ENCODE data around the gene SNRNP25.

The SNRNP25 gene

GRCh38 chr16:88613-89012 lies 35.0 kb downstream of the SNRNP25 start:
- no peak overlapping the region for H4K8ac ChIP-seq (ENCODE audit: low read depth, low read length)
- no peak overlapping the region for H2AFZ ChIP-seq (ENCODE audit: low read length)
- peak overlapping the region; percentile 2 for H3K9ac ChIP-seq (ENCODE audit: low read depth, low read length, poor library complexity)
- H3K23ac ChIP-seq (ENCODE audit: low read depth, low read length, poor library complexity), result peak overlapping the region; percentile 20
- H3K4me3 ChIP-seq (ENCODE audit: low read length in 2 of 2), result no peak overlapping the region
- H3K18ac ChIP-seq (ENCODE audit: low read length), result no peak overlapping the region
- H2BK5ac ChIP-seq (ENCODE audit: low read length), result peak overlapping the region; percentile 35
- DNase-seq (ENCODE audit: low spot score), result no peak
- H2BK120ac ChIP-seq (ENCODE audit: low read depth, low read length), result no peak overlapping the region
- peaks cover 0 to 1% of the 10 kb centered on the region in 2 donors for H3K9me3 ChIP-seq (replicated peaks in 1 of 2; ENCODE audit: control insufficient read depth in 2 of 2, insufficient read depth in 1 of 2, low read depth in 1 of 2, low read length in 2 of 2)
- H4K91ac ChIP-seq (ENCODE audit: low read depth, low read length, poor library complexity), result no peak overlapping the region
- no peak overlapping the region for H3K4me2 ChIP-seq (ENCODE audit: insufficient read depth, low read length, poor library complexity, severe bottlenecking)
- H3K79me1 ChIP-seq (ENCODE audit: low read depth, low read length), result peaks cover 4% of the 10 kb centered on the region
- H2AK5ac ChIP-seq (ENCODE audit: low read depth, low read length), result no peak overlapping the region
- no peaks in the 10 kb centered on the region for H3K4me1 ChIP-seq (ENCODE audit: control insufficient read depth in 2 of 2, insufficient read depth in 1 of 2, low read depth in 1 of 2, low read length in 2 of 2)
- no peak overlapping the region for H3K27ac ChIP-seq (replicated peaks; ENCODE audit: low read length)
- H3K36me3 ChIP-seq (replicated peaks in 1 of 2; ENCODE audit: control insufficient read depth in 2 of 2, insufficient read depth in 2 of 2, low read length in 2 of 2), result peaks cover 29 to 65% of the 10 kb centered on the region in 2 donors
- no peaks in the 10 kb centered on the region for H3K27me3 ChIP-seq (ENCODE audit: control insufficient read depth in 3 of 3, insufficient read depth in 3 of 3, low read depth in 1 of 3, low read length in 3 of 3)
- H3K14ac ChIP-seq (ENCODE audit: low read length), result no peak overlapping the region
- H2BK12ac ChIP-seq (ENCODE audit: low read length), result no peak overlapping the region
- WGBS, 2 donors (ENCODE audit: extremely low coverage in 2 of 2, insufficient read length in 2 of 2, insufficient replicate concordance in 1 of 2), result no CpG with 5 or more reads among the region's 14 CpGs
- H3K4ac ChIP-seq (ENCODE audit: low read length), result no peak overlapping the region
- no peak overlapping the region for H2BK15ac ChIP-seq (ENCODE audit: low read length)

DNA sequence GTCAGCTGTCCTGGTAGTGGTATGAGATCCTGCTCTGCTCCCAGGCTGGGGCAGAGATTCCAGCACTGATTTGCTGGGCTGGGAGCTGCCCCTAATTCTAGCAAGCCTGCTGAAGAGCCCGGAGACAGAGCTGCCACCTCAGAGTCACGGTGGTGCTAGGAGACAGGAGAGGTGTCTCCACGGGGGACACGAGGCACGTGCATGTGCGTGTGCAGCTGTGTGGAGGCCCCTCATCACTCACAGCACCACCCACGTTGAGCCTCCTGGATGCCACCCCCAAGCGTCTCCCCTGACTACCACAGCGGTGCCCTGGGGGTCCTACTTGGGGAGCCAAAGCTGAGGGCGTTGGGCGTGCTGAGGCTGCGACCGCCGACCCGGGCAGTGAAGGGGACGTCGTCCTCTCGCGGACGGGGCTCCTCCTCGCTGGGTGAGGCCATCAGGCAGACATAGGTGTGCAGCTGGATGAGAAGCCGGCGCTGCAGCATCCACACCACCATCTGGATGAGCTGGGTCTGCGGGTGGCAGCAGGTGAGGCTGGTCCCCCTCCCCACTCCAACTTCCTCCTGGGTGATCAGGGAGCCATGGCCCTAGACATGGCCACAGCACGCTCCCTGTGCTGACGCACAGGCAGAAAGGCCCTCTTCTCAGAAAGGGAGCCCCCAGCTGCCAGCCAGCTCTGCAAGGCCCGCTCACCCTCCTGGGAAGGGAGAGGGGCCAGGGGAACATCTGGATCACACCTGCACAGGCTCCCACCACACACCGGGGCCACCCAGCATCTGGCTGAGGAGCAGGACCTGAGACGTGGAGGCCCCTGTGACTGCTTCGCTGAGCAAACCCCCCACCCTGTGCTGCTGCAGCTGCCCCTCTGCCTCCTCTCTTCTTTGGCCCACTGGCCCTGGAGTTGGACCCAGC lies 36.0 kb downstream of the SNRNP25 start:
- Histone ChIP-seq H2BK15ac (ENCODE audit: low read length) (no peak overlapping the region), H3K4me2 (ENCODE audit: insufficient read depth, low read length, poor library complexity, severe bottlenecking) (no peak overlapping the region), H2AFZ (ENCODE audit: low read length) (no peak overlapping the region), H2AK5ac (ENCODE audit: low read depth, low read length) (no peak overlapping the region), H3K14ac (ENCODE audit: low read length) (peak overlapping the region; percentile 38), H3K9me3 (replicated peaks in 1 of 2; ENCODE audit: control insufficient read depth in 2 of 2, insufficient read depth in 1 of 2, low read depth in 1 of 2, low read length in 2 of 2) (peaks cover 0 to 1% of the 10 kb centered on the region in 2 donors), H2BK12ac (ENCODE audit: low read length) (no peak overlapping the region), H3K4me3 (ENCODE audit: low read length in 2 of 2) (no peak overlapping the region), H3K23ac (ENCODE audit: low read depth, low read length, poor library complexity) (peak overlapping the region; percentile 55), H3K36me3 (replicated peaks in 1 of 2; ENCODE audit: control insufficient read depth in 2 of 2, insufficient read depth in 2 of 2, low read length in 2 of 2) (peaks cover 25 to 55% of the 10 kb centered on the region in 2 donors), H3K18ac (ENCODE audit: low read length) (no peak overlapping the region), H3K9ac (ENCODE audit: low read depth, low read length, poor library complexity) (no peak overlapping the region), H3K4ac (ENCODE audit: low read length) (no peak overlapping the region), H2BK120ac (ENCODE audit: low read depth, low read length) (no peak overlapping the region), H3K79me1 (ENCODE audit: low read depth, low read length) (peaks cover 4% of the 10 kb centered on the region), H3K4me1 (ENCODE audit: control insufficient read depth in 2 of 2, insufficient read depth in 1 of 2, low read depth in 1 of 2, low read length in 2 of 2) (no peaks in the 10 kb centered on the region), H3K27me3 (ENCODE audit: control insufficient read depth in 3 of 3, insufficient read depth in 3 of 3, low read depth in 1 of 3, low read length in 3 of 3) (no peaks in the 10 kb centered on the region), H2BK5ac (ENCODE audit: low read length) (no peak overlapping the region), H3K27ac (replicated peaks; ENCODE audit: low read length) (no peak overlapping the region), H4K91ac (ENCODE audit: low read depth, low read length, poor library complexity) (no peak overlapping the region), H4K8ac (ENCODE audit: low read depth, low read length) (no peak overlapping the region)
- no CpG with 5 or more reads among the region's 30 CpGs for WGBS, 2 donors (ENCODE audit: extremely low coverage in 2 of 2, insufficient read length in 2 of 2, insufficient replicate concordance in 1 of 2)
- no peak for DNase-seq (ENCODE audit: low spot score)

DNA sequence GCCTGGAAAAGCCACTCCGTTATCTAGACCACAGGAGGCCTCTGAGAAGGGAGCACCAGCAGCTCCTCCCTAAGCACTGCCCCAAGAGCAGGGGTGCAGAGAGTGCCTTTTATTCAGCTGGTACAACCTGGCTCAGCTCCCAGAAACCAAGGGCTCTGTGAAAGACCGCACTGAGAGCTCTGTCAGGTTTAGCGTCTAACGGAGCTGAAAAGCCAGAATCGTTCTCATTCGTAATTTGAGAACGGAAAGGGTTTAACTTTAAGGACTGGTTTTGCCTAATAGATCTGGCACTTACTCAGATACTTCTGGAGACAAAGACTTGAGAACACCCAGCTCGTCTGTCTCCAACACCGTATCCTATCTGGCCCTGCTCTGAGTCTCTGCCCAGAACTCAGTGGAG lies 37.9 kb downstream of the SNRNP25 start:
- no CpG with 5 or more reads among the region's 9 CpGs for WGBS, 2 donors (ENCODE audit: extremely low coverage in 2 of 2, insufficient read length in 2 of 2, insufficient replicate concordance in 1 of 2)
- DNase-seq (ENCODE audit: low spot score), result no peak

More for the DNA sequence above, 37.9 kb downstream of the SNRNP25 start:
- Histone ChIP-seq H3K4me1 (ENCODE audit: control insufficient read depth in 2 of 2, insufficient read depth in 1 of 2, low read depth in 1 of 2, low read length in 2 of 2) (no peaks in the 10 kb centered on the region), H3K4ac (ENCODE audit: low read length) (no peak overlapping the region), H4K8ac (ENCODE audit: low read depth, low read length) (no peak overlapping the region), H3K23ac (ENCODE audit: low read depth, low read length, poor library complexity) (peak overlapping the region; percentile 47), H3K36me3 (replicated peaks in 1 of 2; ENCODE audit: control insufficient read depth in 2 of 2, insufficient read depth in 2 of 2, low read length in 2 of 2) (peaks cover 19 to 37% of the 10 kb centered on the region in 2 donors), H2AFZ (ENCODE audit: low read length) (no peak overlapping the region), H2BK12ac (ENCODE audit: low read length) (no peak overlapping the region), H2BK120ac (ENCODE audit: low read depth, low read length) (no peak overlapping the region), H3K4me3 (ENCODE audit: low read length in 2 of 2) (no peak overlapping the region), H3K27me3 (ENCODE audit: control insufficient read depth in 3 of 3, insufficient read depth in 3 of 3, low read depth in 1 of 3, low read length in 3 of 3) (no peaks in the 10 kb centered on the region), H3K79me1 (ENCODE audit: low read depth, low read length) (peaks cover 4% of the 10 kb centered on the region), H2BK15ac (ENCODE audit: low read length) (no peak overlapping the region), H3K4me2 (ENCODE audit: insufficient read depth, low read length, poor library complexity, severe bottlenecking) (no peak overlapping the region), H2BK5ac (ENCODE audit: low read length) (no peak overlapping the region), H4K91ac (ENCODE audit: low read depth, low read length, poor library complexity) (no peak overlapping the region), H3K18ac (ENCODE audit: low read length) (no peak overlapping the region), H3K27ac (replicated peaks; ENCODE audit: low read length) (no peak overlapping the region), H3K9me3 (replicated peaks in 1 of 2; ENCODE audit: control insufficient read depth in 2 of 2, insufficient read depth in 1 of 2, low read depth in 1 of 2, low read length in 2 of 2) (peaks cover 0 to 1% of the 10 kb centered on the region in 2 donors), H3K14ac (ENCODE audit: low read length) (no peak overlapping the region), H3K9ac (ENCODE audit: low read depth, low read length, poor library complexity) (no peak overlapping the region), H2AK5ac (ENCODE audit: low read depth, low read length) (no peak overlapping the region)

Measured in neuronal stem cell (in vitro differentiated cells).